Ishikawa (cell line): ENCODE data around the gene HS3ST6.

Experiments used
- MAX ChIP-seq: IDR thresholded peaks from 2 replicates; pipeline ENCODE4 v1.6.1; 2012
- REST ChIP-seq: IDR thresholded peaks from 2 replicates; pipeline ENCODE4 v1.6.1; 2012; ENCODE audit warnings: low read depth, mild to moderate bottlenecking

- TF ChIP-seq MAX (no peak), REST (no peak)
Observed at GRCh38 chr16:1938316-1938715, 20.1 kb upstream of the HS3ST6 start.
